Ovary (tissue), 3 donors: ENCODE measurements around the gene LRP1.

Source experiments
- EP300 ChIP-seq: sonication (generic); formaldehyde crosslinking; IDR thresholded peaks from one replicate; pipeline ENCODE4 v1.6.1; 2017; ENCODE audit warnings: antibody characterized with exemption
- TF ChIP-seq, protein P1 (sequence below), 3 donors: fragments of 450-650 bp in 2 of 3; fragments of 200-600 bp in 1 of 3; IDR thresholded peaks; one replicate each; pipeline versions ENCODE4 v1.5.1 to v1.8.0; 2016 to 2022; ENCODE audit warnings: antibody characterized with exemption in 3 of 3, mild to moderate bottlenecking in 1 of 3
- donor health status: DM: no; HTN: no; CAD: no.

DNA sequence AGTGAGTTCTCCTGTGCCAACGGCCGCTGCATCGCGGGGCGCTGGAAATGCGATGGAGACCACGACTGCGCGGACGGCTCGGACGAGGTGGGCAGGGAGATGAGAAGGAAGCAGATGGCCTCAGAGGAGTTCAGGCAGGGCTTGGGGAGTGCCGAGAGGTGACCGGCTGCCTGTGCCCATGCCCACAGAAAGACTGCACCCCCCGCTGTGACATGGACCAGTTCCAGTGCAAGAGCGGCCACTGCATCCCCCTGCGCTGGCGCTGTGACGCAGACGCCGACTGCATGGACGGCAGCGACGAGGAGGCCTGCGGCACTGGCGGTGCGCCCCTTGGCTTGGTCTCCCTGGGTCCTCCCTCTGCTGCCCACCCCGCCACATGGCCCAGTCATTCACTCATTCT is 74.9 kb downstream of the LRP1 start:
- no peak for TF ChIP-seq EP300
- TF ChIP-seq, protein P1, sequence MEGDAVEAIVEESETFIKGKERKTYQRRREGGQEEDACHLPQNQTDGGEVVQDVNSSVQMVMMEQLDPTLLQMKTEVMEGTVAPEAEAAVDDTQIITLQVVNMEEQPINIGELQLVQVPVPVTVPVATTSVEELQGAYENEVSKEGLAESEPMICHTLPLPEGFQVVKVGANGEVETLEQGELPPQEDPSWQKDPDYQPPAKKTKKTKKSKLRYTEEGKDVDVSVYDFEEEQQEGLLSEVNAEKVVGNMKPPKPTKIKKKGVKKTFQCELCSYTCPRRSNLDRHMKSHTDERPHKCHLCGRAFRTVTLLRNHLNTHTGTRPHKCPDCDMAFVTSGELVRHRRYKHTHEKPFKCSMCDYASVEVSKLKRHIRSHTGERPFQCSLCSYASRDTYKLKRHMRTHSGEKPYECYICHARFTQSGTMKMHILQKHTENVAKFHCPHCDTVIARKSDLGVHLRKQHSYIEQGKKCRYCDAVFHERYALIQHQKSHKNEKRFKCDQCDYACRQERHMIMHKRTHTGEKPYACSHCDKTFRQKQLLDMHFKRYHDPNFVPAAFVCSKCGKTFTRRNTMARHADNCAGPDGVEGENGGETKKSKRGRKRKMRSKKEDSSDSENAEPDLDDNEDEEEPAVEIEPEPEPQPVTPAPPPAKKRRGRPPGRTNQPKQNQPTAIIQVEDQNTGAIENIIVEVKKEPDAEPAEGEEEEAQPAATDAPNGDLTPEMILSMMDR (IDR thresholded peaks at IDR 0.05) = no peak
